Parathyroid adenoma (tissue), 2 donors: ENCODE results near the gene SLC22A14.

Source experiments
- H2AFZ ChIP-seq: fragments of 300-600 bp; sonication (generic); one replicate; pipeline ENCODE4 v1.7.0; 2017; ENCODE audit warnings: antibody characterized with exemption, mild to moderate bottlenecking
- H3K27ac ChIP-seq: fragments of 300-600 bp; sonication (generic); one replicate; pipeline ENCODE4 v1.7.0; 2017
- H3K27me3 ChIP-seq: fragments of 300-600 bp; sonication (generic); one replicate; pipeline ENCODE4 v1.7.0; 2017; ENCODE audit warnings: low read length; ENCODE audit not compliant: control insufficient read depth, insufficient read depth
- H3K36me3 ChIP-seq: fragments of 300-600 bp; sonication (generic); one replicate; pipeline ENCODE4 v1.7.0; 2017; ENCODE audit warnings: low read length; ENCODE audit not compliant: control insufficient read depth, insufficient read depth
- H3K4me1 ChIP-seq: fragments of 300-600 bp; sonication (generic); one replicate; pipeline ENCODE4 v1.7.0; 2017; ENCODE audit warnings: control low read depth
- H3K4me2 ChIP-seq: fragments of 300-600 bp; sonication (generic); one replicate; pipeline ENCODE4 v1.7.0; 2017; ENCODE audit warnings: low read length
- H3K4me3 ChIP-seq: fragments of 300-600 bp; sonication (generic); one replicate; pipeline ENCODE4 v1.7.0; 2017; ENCODE audit warnings: low read depth, low read length
- H3K79me2 ChIP-seq: fragments of 300-600 bp; sonication (generic); one replicate; pipeline ENCODE4 v1.7.0; 2017; ENCODE audit warnings: control low read depth
- H3K9ac ChIP-seq: fragments of 300-600 bp; sonication (generic); one replicate; pipeline ENCODE4 v1.7.0; 2017; ENCODE audit warnings: mild to moderate bottlenecking
- H3K9me3 ChIP-seq: fragments of 300-600 bp; sonication (generic); one replicate; pipeline ENCODE4 v1.7.0; 2017; ENCODE audit warnings: low read length; ENCODE audit not compliant: control insufficient read depth
- TF ChIP-seq, protein P1 (sequence below): fragments of 300-600 bp; sonication (generic); IDR thresholded peaks from one replicate; pipeline ENCODE4 v1.7.0; 2017; ENCODE audit warnings: antibody characterized with exemption, mild to moderate bottlenecking
- donor health status: primary hyperparathyroidism.

Gene SLC22A14

GRCh38 chr3:38264779-38265178, 17.3 kb upstream of the SLC22A14 start:
- TF ChIP-seq, protein P1, sequence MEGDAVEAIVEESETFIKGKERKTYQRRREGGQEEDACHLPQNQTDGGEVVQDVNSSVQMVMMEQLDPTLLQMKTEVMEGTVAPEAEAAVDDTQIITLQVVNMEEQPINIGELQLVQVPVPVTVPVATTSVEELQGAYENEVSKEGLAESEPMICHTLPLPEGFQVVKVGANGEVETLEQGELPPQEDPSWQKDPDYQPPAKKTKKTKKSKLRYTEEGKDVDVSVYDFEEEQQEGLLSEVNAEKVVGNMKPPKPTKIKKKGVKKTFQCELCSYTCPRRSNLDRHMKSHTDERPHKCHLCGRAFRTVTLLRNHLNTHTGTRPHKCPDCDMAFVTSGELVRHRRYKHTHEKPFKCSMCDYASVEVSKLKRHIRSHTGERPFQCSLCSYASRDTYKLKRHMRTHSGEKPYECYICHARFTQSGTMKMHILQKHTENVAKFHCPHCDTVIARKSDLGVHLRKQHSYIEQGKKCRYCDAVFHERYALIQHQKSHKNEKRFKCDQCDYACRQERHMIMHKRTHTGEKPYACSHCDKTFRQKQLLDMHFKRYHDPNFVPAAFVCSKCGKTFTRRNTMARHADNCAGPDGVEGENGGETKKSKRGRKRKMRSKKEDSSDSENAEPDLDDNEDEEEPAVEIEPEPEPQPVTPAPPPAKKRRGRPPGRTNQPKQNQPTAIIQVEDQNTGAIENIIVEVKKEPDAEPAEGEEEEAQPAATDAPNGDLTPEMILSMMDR: no peak
- no peak overlapping the region for H3K27ac ChIP-seq
- no peak overlapping the region for H3K4me3 ChIP-seq
- H2AFZ ChIP-seq: no peak overlapping the region
- H3K4me1 ChIP-seq: peaks cover 3% of the 10 kb centered on the region
- H3K27me3 ChIP-seq: no peaks in the 10 kb centered on the region
- no peaks in the 10 kb centered on the region for H3K36me3 ChIP-seq
- no peaks in the 10 kb centered on the region for H3K79me2 ChIP-seq
- no peak overlapping the region for H3K9ac ChIP-seq
- no peak overlapping the region for H3K4me2 ChIP-seq
- H3K9me3 ChIP-seq: no peaks in the 10 kb centered on the region

- Histone ChIP-seq H3K27ac (no peak within 1 kb of the TSS), H3K4me1 (peaks cover 3% of the 10 kb centered on the region), H3K4me3 (no peak within 1 kb of the TSS), H3K9me3 (no peaks in the 10 kb centered on the region), H3K9ac (no peak within 1 kb of the TSS), H3K4me2 (no peak within 1 kb of the TSS), H3K79me2 (no peaks in the 10 kb centered on the region), H3K36me3 (no peaks in the 10 kb centered on the region), H3K27me3 (no peaks in the 10 kb centered on the region), H2AFZ (no peak within 1 kb of the TSS)
- TF ChIP-seq, protein P1: no peak
These were observed 16.3 kb upstream of the SLC22A14 start, which contains the start of gene SLC22A13 for GRCh38 chr3:38265604-38266307. Gene SLC22A13 (plus strand): TSS chr3:38265812. CDS start chr3:38265861, 49 bp downstream.

DNA sequence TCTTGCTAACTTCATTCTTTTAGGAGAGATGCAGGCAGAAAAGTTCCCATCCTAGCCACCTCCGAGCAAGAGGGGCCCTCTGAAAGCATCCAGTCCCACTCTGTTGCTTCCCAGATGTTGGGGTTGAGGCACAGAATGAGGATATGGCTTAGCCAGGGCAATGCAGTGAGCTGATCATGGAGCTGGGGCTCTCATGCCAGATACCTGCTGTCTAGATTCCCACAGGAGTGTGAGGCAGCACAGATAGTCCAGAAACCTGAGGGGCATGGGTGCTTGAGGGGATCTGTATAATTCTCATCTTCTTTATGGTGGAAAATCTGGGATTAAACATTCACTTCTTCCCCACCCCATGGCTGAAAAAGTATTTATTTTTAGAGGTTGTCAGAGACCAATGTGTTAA, 15.3 kb upstream of the SLC22A14 start:
- no peak overlapping the region for H2AFZ ChIP-seq
- no peaks in the 10 kb centered on the region for H3K36me3 ChIP-seq
- no peaks in the 10 kb centered on the region for H3K9me3 ChIP-seq
- H3K4me2 ChIP-seq: no peak overlapping the region
- no peak overlapping the region for H3K9ac ChIP-seq
- no peak overlapping the region for H3K27ac ChIP-seq
- TF ChIP-seq, protein P1: no peak
- no peaks in the 10 kb centered on the region for H3K79me2 ChIP-seq
- peaks cover 3% of the 10 kb centered on the region for H3K4me1 ChIP-seq
- no peaks in the 10 kb centered on the region for H3K27me3 ChIP-seq
- no peak overlapping the region for H3K4me3 ChIP-seq

GRCh38 chr3:38267662-38268061, 14.4 kb upstream of the SLC22A14 start:
- H3K9ac ChIP-seq: no peak overlapping the region
- no peaks in the 10 kb centered on the region for H3K79me2 ChIP-seq
- no peaks in the 10 kb centered on the region for H3K27me3 ChIP-seq
- peaks cover 3% of the 10 kb centered on the region for H3K4me1 ChIP-seq
- no peak overlapping the region for H2AFZ ChIP-seq
- H3K4me3 ChIP-seq: no peak overlapping the region
- H3K4me2 ChIP-seq: no peak overlapping the region
- no peak overlapping the region for H3K27ac ChIP-seq
- TF ChIP-seq, protein P1: no peak
- H3K9me3 ChIP-seq: no peaks in the 10 kb centered on the region
- H3K36me3 ChIP-seq: no peaks in the 10 kb centered on the region

GRCh38 chr3:38268087-38268486, 14.0 kb upstream of the SLC22A14 start:
- Histone ChIP-seq H3K27ac (no peak overlapping the region), H2AFZ (no peak overlapping the region), H3K27me3 (no peaks in the 10 kb centered on the region), H3K4me3 (no peak overlapping the region), H3K4me2 (no peak overlapping the region), H3K36me3 (no peaks in the 10 kb centered on the region), H3K79me2 (no peaks in the 10 kb centered on the region), H3K4me1 (peaks cover 3% of the 10 kb centered on the region), H3K9ac (no peak overlapping the region), H3K9me3 (no peaks in the 10 kb centered on the region)
- TF ChIP-seq, protein P1: no peak
